ENCODE measurements around the gene SLC2A4RG. TPM values are rescaled to one million over a fixed set of nuclear protein-coding genes. Genes with fewer than 3 reads are reported as not detected.
A peak's percentile ranks its signal among the peaks of the same experiment; 100 is the strongest.

SLC2A4RG gene
- total and polyA plus RNA-seq, 2 of the 13 experiments (the other 11 are each of a cell fraction or from before 2014, with no cell fraction given): 91.4 to 95.9 TPM

GRCh38 chr20:63733117-63733516, 6.5 kb upstream of the SLC2A4RG start (continued):
- no peak for TF ChIP-seq KDM3A (CRISPR knock-in tag; IDR thresholded peaks at IDR 0.05; ENCODE audit: low read depth)
- no peak for TF ChIP-seq ZNF451 (CRISPR knock-in tag; IDR thresholded peaks at IDR 0.05)
- TF ChIP-seq NFE2L1 (CRISPR knock-in tag; IDR thresholded peaks at IDR 0.05; ENCODE audit: borderline replicate concordance): no peak
- no peak for TF ChIP-seq CHD4 (IDR thresholded peaks at IDR 0.05; ENCODE audit: borderline replicate concordance, low read length)
- no peak for TF ChIP-seq ZSCAN12 (CRISPR knock-in tag; IDR thresholded peaks at IDR 0.05)
- no peak for TF ChIP-seq ZNF142 (CRISPR knock-in tag; IDR thresholded peaks at IDR 0.05)
- no peak for TF ChIP-seq BCLAF1 (IDR thresholded peaks at IDR 0.05)
- no peak for TF ChIP-seq ZNF260 (CRISPR knock-in tag; IDR thresholded peaks at IDR 0.05; ENCODE audit: borderline replicate concordance, low read depth)
- TF ChIP-seq ZNF672 (CRISPR knock-in tag; IDR thresholded peaks at IDR 0.05): 0 out of 2 replicates have a peak, but pooled peaks have one; percentile 5
- TF ChIP-seq BORCS8-MEF2B (CRISPR knock-in tag; IDR thresholded peaks at IDR 0.05): no peak
- no peak for TF ChIP-seq PPARG (CRISPR knock-in tag; conservative IDR thresholded peaks at IDR 0.05)
- no peak for TF ChIP-seq ZNF784 (CRISPR knock-in tag; IDR thresholded peaks at IDR 0.05; ENCODE audit: borderline replicate concordance)
- TF ChIP-seq ZBTB34 (CRISPR knock-in tag; IDR thresholded peaks at IDR 0.05): 0 out of 2 replicates have a peak, but pooled peaks have one; percentile 25
- no peak for TF ChIP-seq SP5 (CRISPR knock-in tag; IDR thresholded peaks at IDR 0.05; ENCODE audit: borderline replicate concordance, low read depth)

Measured in HepG2 (cell line).